Gastroesophageal sphincter (tissue), 4 donors: Measurements from ENCODE around the gene CGA. TPM values are rescaled to one million over a fixed set of nuclear protein-coding genes. Genes with fewer than 3 reads are reported as not detected.

Experiments used
- ATAC-seq: fragments of 150-250 bp; one replicate; pipeline ENCODE4 v1.9.1; 2016; ENCODE audit warnings: mild to moderate bottlenecking, moderate library complexity
- H3K27ac ChIP-seq, 4 donors: fragments of 200-600 bp; sonication (generic) in 3 of 4; 1 replicate in 3 of 4; 2 replicates in 1 of 4; pipeline ENCODE4 v1.5.1; 2016 to 2019
- H3K27me3 ChIP-seq: fragments of 200-600 bp; sonication (generic); one replicate; pipeline ENCODE4 v1.5.1; 2019
- H3K36me3 ChIP-seq, 2 donors: fragments of 200-600 bp; sonication (generic); one replicate each; pipeline ENCODE4 v1.5.1; 2019; ENCODE audit warnings: control low read depth in 1 of 2
- H3K4me1 ChIP-seq, 3 donors: fragments of 200-600 bp; sonication (generic); 1 replicate in 2 of 3; 2 replicates in 1 of 3; pipeline ENCODE4 v1.5.1; 2016 to 2019; ENCODE audit warnings: control low read depth in 2 of 3
- H3K4me3 ChIP-seq, 2 donors: fragments of 200-600 bp; sonication (generic); one replicate each; pipeline ENCODE4 v1.5.1; 2019; ENCODE audit warnings: mild to moderate bottlenecking in 1 of 2, moderate library complexity in 1 of 2
- H3K9me3 ChIP-seq, 3 donors: fragments of 200-600 bp; sonication (generic); one replicate each; pipeline ENCODE4 v1.5.1; 2017 to 2019; ENCODE audit warnings: control low read depth in 2 of 3
- CTCF ChIP-seq, 4 experiments: fragments of 200-600 bp in 2 of 4; fragments of 450-650 bp in 2 of 4; sonication (generic) in 1 of 4; IDR thresholded peaks; one replicate each; pipeline ENCODE4 v1.5.1; 2017 to 2019; ENCODE audit warnings: antibody characterized with exemption in 4 of 4, mild to moderate bottlenecking in 2 of 4, moderate library complexity in 2 of 4
- EP300 ChIP-seq: sonication (generic); formaldehyde crosslinking; IDR thresholded peaks from one replicate; pipeline ENCODE4 v1.6.1; 2017; ENCODE audit warnings: antibody characterized with exemption, mild to moderate bottlenecking
- POLR2A ChIP-seq, 2 donors: fragments of 450-650 bp; IDR thresholded peaks; one replicate each; pipeline ENCODE4 v1.6.1; 2017; ENCODE audit warnings: antibody characterized with exemption in 2 of 2, mild to moderate bottlenecking in 2 of 2, moderate library complexity in 1 of 2
- POLR2AphosphoS5 ChIP-seq: sonication (generic); formaldehyde crosslinking; IDR thresholded peaks from one replicate; pipeline ENCODE4 v1.6.1; 2017; ENCODE audit warnings: antibody characterized with exemption
- WGBS, 2 donors: methylation state at CpG; one replicate each; pipeline ENCODE4 v1.1.5; 2018; ENCODE audit warnings: low coverage in 1 of 2; 5-methylcytosine and 5-hydroxymethylcytosine counted together
- total RNA-seq, 4 donors: library from RNA; depleted of rRNA; stranded (reverse); fragments of >200 nt; gene quantifications; one replicate each; pipeline ENCODE4 v1.1.0, GENCODE V29; 2016

The CGA gene
- total RNA-seq, 4 donors from 2014 or later = not detected

GRCh38 chr6:87075168-87075567, 19.7 kb downstream of the CGA start:
- H3K36me3 ChIP-seq = no peaks in the 10 kb centered on the region
- TF ChIP-seq POLR2A (IDR thresholded peaks at IDR 0.05) (no peak), EP300 (no peak), CTCF (IDR thresholded peaks at IDR 0.05) (no peak), POLR2AphosphoS5 (no peak)
- no peaks in the 10 kb centered on the region for H3K4me1 ChIP-seq
- no peaks in the 10 kb centered on the region for H3K9me3 ChIP-seq
- no peak for ATAC-seq
- WGBS, 2 donors = no CpG with 5 or more reads among the region's 2 CpGs
- H3K27ac ChIP-seq = no peak overlapping the region
- peaks cover 11% of the 10 kb centered on the region for H3K27me3 ChIP-seq
- H3K4me3 ChIP-seq = no peak overlapping the region

- Histone ChIP-seq H3K4me3 (no peak overlapping the region), H3K27ac (no peak overlapping the region), H3K27me3 (peaks cover 14% of the 10 kb centered on the region), H3K9me3 (no peaks in the 10 kb centered on the region), H3K4me1 (no peaks in the 10 kb centered on the region), H3K36me3 (no peaks in the 10 kb centered on the region)
- WGBS, 2 donors = 88 to 90% methylated on average over 2 to 4 of the region's 4 CpGs
- ATAC-seq = no peak
- TF ChIP-seq POLR2AphosphoS5 (no peak), POLR2A (IDR thresholded peaks at IDR 0.05) (no peak), CTCF (IDR thresholded peaks at IDR 0.05) (no peak), EP300 (no peak)
Observed at GRCh38 chr6:87074101-87074621, 20.7 kb downstream of the CGA start.

GRCh38 chr6:87071683-87072082, 23.2 kb downstream of the CGA start:
- no peak overlapping the region for H3K27ac ChIP-seq
- H3K36me3 ChIP-seq = no peaks in the 10 kb centered on the region
- H3K4me3 ChIP-seq = no peak overlapping the region
- H3K4me1 ChIP-seq = peaks cover 0 to 3% (median 0%) of the 10 kb centered on the region in 3 donors
- TF ChIP-seq CTCF (IDR thresholded peaks at IDR 0.05) (no peak), EP300 (no peak), POLR2AphosphoS5 (no peak), POLR2A (IDR thresholded peaks at IDR 0.05) (no peak)
- H3K27me3 ChIP-seq = peaks cover 25% of the 10 kb centered on the region
- ATAC-seq = no peak
- no peaks in the 10 kb centered on the region for H3K9me3 ChIP-seq
- 30% methylated on average over 2 of the region's 3 CpGs; no CpG with 5 or more reads in 1 of the 2 donors for WGBS, 2 donors

GRCh38 chr6:87070741-87071140, 24.2 kb downstream of the CGA start:
- 40 to 72% methylated on average over 1 to 2 of the region's 2 CpGs for WGBS, 2 donors
- TF ChIP-seq POLR2A (IDR thresholded peaks at IDR 0.05) (no peak), CTCF (IDR thresholded peaks at IDR 0.05) (no peak), EP300 (no peak), POLR2AphosphoS5 (no peak)
- Histone ChIP-seq H3K27me3 (peaks cover 25% of the 10 kb centered on the region), H3K27ac (no peak overlapping the region), H3K4me1 (peaks cover 0 to 5% (median 0%) of the 10 kb centered on the region in 3 donors), H3K9me3 (no peaks in the 10 kb centered on the region), H3K36me3 (no peaks in the 10 kb centered on the region), H3K4me3 (no peak overlapping the region)
- ATAC-seq = no peak

GRCh38 chr6:87068795-87069194, 26.1 kb downstream of the CGA start:
- TF ChIP-seq POLR2A (IDR thresholded peaks at IDR 0.05) = no peak
- H3K27ac ChIP-seq = no peak overlapping the region
- peaks cover 0 to 5% (median 0%) of the 10 kb centered on the region in 3 donors for H3K4me1 ChIP-seq
- no peaks in the 10 kb centered on the region for H3K9me3 ChIP-seq
- ATAC-seq = no peak
- H3K4me3 ChIP-seq = no peak overlapping the region
- 73% methylated on average over 3 of the region's 3 CpGs; no CpG with 5 or more reads in 1 of the 2 donors for WGBS, 2 donors
- no peaks in the 10 kb centered on the region for H3K36me3 ChIP-seq
- H3K27me3 ChIP-seq = peaks cover 27% of the 10 kb centered on the region
